Suprapubic skin (tissue), 4 donors: Measurements from ENCODE around the gene TMEM52. TPM values are rescaled to one million over a fixed set of nuclear protein-coding genes. Genes with fewer than 3 reads are reported as not detected.
A peak's percentile ranks its signal among the peaks of the same experiment; 100 is the strongest.

Source experiments
- DNase-seq, 2 donors: peaks; one replicate each; pipeline ENCODE4 v3.0.0-alpha.2; 2019; ENCODE audit warnings: low spot score in 2 of 2
- H3K27ac ChIP-seq: fragments of 200-600 bp; sonication (generic); one replicate; pipeline ENCODE4 v1.5.1; 2019
- H3K27me3 ChIP-seq: fragments of 200-600 bp; sonication (generic); one replicate; pipeline ENCODE4 v1.5.1; 2019
- H3K36me3 ChIP-seq: fragments of 200-600 bp; sonication (generic); one replicate; pipeline ENCODE4 v1.5.1; 2019
- H3K4me1 ChIP-seq: fragments of 200-600 bp; sonication (generic); one replicate; pipeline ENCODE4 v1.5.1; 2019
- H3K4me3 ChIP-seq: fragments of 200-600 bp; sonication (generic); one replicate; pipeline ENCODE4 v1.5.1; 2019; ENCODE audit warnings: mild to moderate bottlenecking
- H3K9me3 ChIP-seq: fragments of 200-600 bp; sonication (generic); one replicate; pipeline ENCODE4 v1.5.1; 2019
- CTCF ChIP-seq, 2 donors: fragments of 200-600 bp in 1 of 2; fragments of 450-650 bp in 1 of 2; sonication (generic) in 1 of 2; IDR thresholded peaks; one replicate each; pipeline ENCODE4 v1.5.1; 2016 to 2019; ENCODE audit warnings: antibody characterized with exemption in 2 of 2, mild to moderate bottlenecking in 1 of 2, moderate library complexity in 1 of 2
- EP300 ChIP-seq: sonication (generic); formaldehyde crosslinking; IDR thresholded peaks from one replicate; pipeline ENCODE4 v1.6.1; 2017; ENCODE audit warnings: antibody characterized with exemption
- POLR2A ChIP-seq, 2 donors: fragments of 450-650 bp; IDR thresholded peaks; one replicate each; pipeline ENCODE4 v1.6.1; 2017; ENCODE audit warnings: antibody characterized with exemption in 2 of 2, mild to moderate bottlenecking in 2 of 2, moderate library complexity in 2 of 2
- POLR2AphosphoS5 ChIP-seq, 3 donors: sonication (generic); formaldehyde crosslinking; IDR thresholded peaks; one replicate each; pipeline ENCODE4 v1.6.1; 2017; ENCODE audit warnings: antibody characterized with exemption in 3 of 3
- WGBS: methylation state at CpG from one replicate; pipeline ENCODE4 v1.1.5; 2018; 5-methylcytosine and 5-hydroxymethylcytosine counted together
- total RNA-seq, 4 donors: library from RNA; depleted of rRNA; stranded (reverse); fragments of >200 nt; gene quantifications; one replicate each; pipeline ENCODE4 v1.1.0, GENCODE V29; 2016

The TMEM52 gene
- total RNA-seq, 4 donors from 2014 or later, result 2.2 to 6.0 (median 4.5) TPM

- Histone ChIP-seq H3K27ac (no peak overlapping the region), H3K9me3 (no peaks in the 10 kb centered on the region), H3K4me1 (peaks cover 11% of the 10 kb centered on the region), H3K27me3 (no peaks in the 10 kb centered on the region), H3K36me3 (no peaks in the 10 kb centered on the region), H3K4me3 (no peak overlapping the region)
- WGBS, result 90% methylated on average over 2 of the region's 26 CpGs
- no peak for TF ChIP-seq CTCF (IDR thresholded peaks at IDR 0.05)
- TF ChIP-seq POLR2AphosphoS5 (IDR thresholded peaks at IDR 0.05), result no peak
- no peak for TF ChIP-seq POLR2A (IDR thresholded peaks at IDR 0.05)
- no peak for TF ChIP-seq EP300
- peak in 1 of 2 donors; percentile 61 for DNase-seq
Measured at GRCh38 chr1:1926346-1926811, 7.3 kb upstream of the TMEM52 start.

- Histone ChIP-seq H3K4me3 (no peak overlapping the region), H3K27me3 (no peaks in the 10 kb centered on the region), H3K27ac (no peak overlapping the region), H3K36me3 (no peaks in the 10 kb centered on the region), H3K4me1 (peaks cover 11% of the 10 kb centered on the region), H3K9me3 (no peaks in the 10 kb centered on the region)
- DNase-seq, result no peak
- WGBS, result 80% methylated on average over 12 of the region's 27 CpGs
- TF ChIP-seq POLR2A (IDR thresholded peaks at IDR 0.05) (no peak), POLR2AphosphoS5 (IDR thresholded peaks at IDR 0.05) (no peak), EP300 (no peak), CTCF (IDR thresholded peaks at IDR 0.05) (no peak)
Measured at GRCh38 chr1:1925437-1926345, 6.6 kb upstream of the TMEM52 start.

- Histone ChIP-seq H3K4me3 (no peak overlapping the region), H3K27me3 (no peaks in the 10 kb centered on the region), H3K36me3 (no peaks in the 10 kb centered on the region), H3K9me3 (no peaks in the 10 kb centered on the region), H3K4me1 (peaks cover 14% of the 10 kb centered on the region), H3K27ac (no peak overlapping the region)
- DNase-seq, result no peak
- 73% methylated on average over 20 of the region's 21 CpGs for WGBS
- TF ChIP-seq POLR2A (IDR thresholded peaks at IDR 0.05), result no peak
- no peak for TF ChIP-seq EP300
- TF ChIP-seq POLR2AphosphoS5 (IDR thresholded peaks at IDR 0.05), result no peak
- TF ChIP-seq CTCF (IDR thresholded peaks at IDR 0.05), result no peak
Measured at GRCh38 chr1:1924849-1925248, 5.8 kb upstream of the TMEM52 start.

- DNase-seq, result no peak
- Histone ChIP-seq H3K36me3 (no peaks in the 10 kb centered on the region), H3K9me3 (no peaks in the 10 kb centered on the region), H3K4me1 (peaks cover 19% of the 10 kb centered on the region), H3K27ac (no peak overlapping the region), H3K27me3 (no peaks in the 10 kb centered on the region), H3K4me3 (no peak overlapping the region)
- TF ChIP-seq EP300, result no peak
- no peak for TF ChIP-seq POLR2AphosphoS5 (IDR thresholded peaks at IDR 0.05)
- TF ChIP-seq POLR2A (IDR thresholded peaks at IDR 0.05), result no peak
- TF ChIP-seq CTCF (IDR thresholded peaks at IDR 0.05), result no peak
- 33% methylated on average over 6 of the region's 18 CpGs for WGBS
Measured at GRCh38 chr1:1924386-1924785, 5.3 kb upstream of the TMEM52 start.
